Neural crest cell (in vitro differentiated cells): ENCODE data around the gene ARHGAP28. TPM values are rescaled to one million over a fixed set of nuclear protein-coding genes. Genes with fewer than 3 reads are reported as not detected.
A peak's percentile ranks its signal among the peaks of the same experiment; 100 is the strongest.

Experiments used
- DNase-seq: peaks from one replicate; pipeline ENCODE4 v3.0.0; 2021; ENCODE audit warnings: low read depth, mixed read lengths, low spot score
- H3K27ac Mint-ChIP-seq: one replicate; pipeline ENCODE4 v1.8.0; 2021; ENCODE audit warnings: mild to moderate bottlenecking, mixed read lengths; ENCODE audit not compliant: unreplicated experiment
- H3K27me3 Mint-ChIP-seq: 2 replicates; pipeline ENCODE4 v1.8.0; 2021; ENCODE audit warnings: low read depth, mild to moderate bottlenecking, mixed read lengths
- H3K36me3 Mint-ChIP-seq: 2 replicates; pipeline ENCODE4 v1.8.0; 2021; ENCODE audit warnings: low read depth, mild to moderate bottlenecking, mixed read lengths
- H3K4me1 Mint-ChIP-seq: 2 replicates; pipeline ENCODE4 v1.8.0; 2021; ENCODE audit warnings: mixed read lengths
- H3K4me3 Mint-ChIP-seq: one replicate; pipeline ENCODE4 v1.8.0; 2021; ENCODE audit warnings: mild to moderate bottlenecking, mixed read lengths
- H3K9me3 Mint-ChIP-seq: 2 replicates; pipeline ENCODE4 v1.8.0; 2021; ENCODE audit warnings: mixed read lengths
- CTCF ChIP-seq: fragments of 200-600 bp; sonication (generic); conservative IDR thresholded peaks from 2 replicates; pipeline ENCODE4 v1.5.0; 2021; ENCODE audit warnings: antibody characterized with exemption, mild to moderate bottlenecking
- total RNA-seq: library from RNA; stranded (reverse); gene quantifications from 2 replicates; pipeline ENCODE4 v1.2.1, GENCODE V29; 2021

Gene ARHGAP28
- total RNA-seq, 1 donor from 2014 or later = 20.2 TPM

DNA sequence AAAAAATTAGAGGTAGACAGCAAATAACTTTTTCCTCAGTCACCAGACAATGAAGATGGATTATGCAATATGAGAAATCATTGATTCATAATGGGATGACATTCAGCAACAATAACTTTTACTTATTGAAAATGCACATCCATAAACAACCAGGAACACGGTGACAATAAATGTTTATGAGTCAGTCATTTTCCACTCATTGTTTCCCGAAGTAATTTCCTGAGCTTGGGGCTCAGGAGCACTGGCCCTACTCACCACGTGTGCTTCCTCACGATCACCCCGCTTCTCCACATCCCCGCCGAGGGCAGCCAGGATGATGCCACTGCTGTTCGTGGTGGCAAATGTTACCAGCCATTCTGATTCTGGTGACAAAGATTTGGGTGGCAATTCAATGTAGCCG lies 231.8 kb downstream of the ARHGAP28 start:
- Mint-ChIP-seq H3K36me3 (peaks cover 59% of the 10 kb centered on the region), H3K27ac (no peak overlapping the region), H3K9me3 (peaks cover 4% of the 10 kb centered on the region), H3K4me3 (no peak overlapping the region), H3K4me1 (peaks cover 12% of the 10 kb centered on the region), H3K27me3 (no peaks in the 10 kb centered on the region)
- TF ChIP-seq CTCF = no peak
- DNase-seq = no peak

DNA sequence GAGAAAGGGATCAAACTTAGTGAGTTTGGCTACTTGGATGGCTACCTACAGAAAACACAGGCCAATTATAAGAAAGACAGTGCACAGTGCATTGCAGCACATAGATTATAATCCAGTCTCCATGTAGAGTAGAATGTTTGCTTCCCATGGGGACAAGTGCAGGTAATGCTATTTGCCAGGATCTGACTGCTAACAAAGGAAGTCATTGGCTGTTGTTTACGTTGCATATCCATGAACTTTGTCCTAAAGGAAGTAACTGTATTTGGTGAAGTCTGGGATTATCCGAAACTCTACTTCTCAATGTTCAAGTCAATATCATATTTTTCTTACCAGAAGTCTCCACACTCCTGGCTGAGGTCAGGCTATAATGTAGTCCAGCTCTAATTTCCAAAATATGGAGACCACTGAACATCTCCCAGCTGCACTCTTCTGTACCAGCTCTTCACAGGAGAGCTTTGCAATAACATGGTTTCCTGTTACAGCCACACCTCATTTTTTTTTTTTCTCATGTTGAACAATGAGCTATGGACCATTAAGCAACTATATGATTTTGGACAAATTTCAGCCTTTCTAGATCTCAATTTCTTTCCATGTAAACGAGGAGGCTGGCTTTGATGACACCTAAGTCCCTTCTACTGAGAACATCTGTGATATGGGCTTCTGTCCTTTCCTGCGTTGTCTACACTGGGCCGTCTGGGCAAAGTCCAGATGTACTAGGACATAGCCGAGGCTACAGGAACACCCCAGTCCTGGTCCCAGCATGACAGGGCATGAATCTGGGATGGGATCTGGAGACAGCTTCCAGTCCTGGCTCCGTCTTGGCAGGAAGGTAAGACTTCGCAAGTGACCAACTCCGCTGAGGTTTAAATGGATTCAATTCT lies 233.3 kb downstream of the ARHGAP28 start:
- Mint-ChIP-seq H3K36me3 (peaks cover 59% of the 10 kb centered on the region), H3K4me3 (no peak overlapping the region), H3K27me3 (no peaks in the 10 kb centered on the region), H3K4me1 (peaks cover 12% of the 10 kb centered on the region), H3K9me3 (peaks cover 4% of the 10 kb centered on the region), H3K27ac (peak overlapping the region; percentile 50)
- TF ChIP-seq CTCF = no peak
- no peak for DNase-seq

DNA sequence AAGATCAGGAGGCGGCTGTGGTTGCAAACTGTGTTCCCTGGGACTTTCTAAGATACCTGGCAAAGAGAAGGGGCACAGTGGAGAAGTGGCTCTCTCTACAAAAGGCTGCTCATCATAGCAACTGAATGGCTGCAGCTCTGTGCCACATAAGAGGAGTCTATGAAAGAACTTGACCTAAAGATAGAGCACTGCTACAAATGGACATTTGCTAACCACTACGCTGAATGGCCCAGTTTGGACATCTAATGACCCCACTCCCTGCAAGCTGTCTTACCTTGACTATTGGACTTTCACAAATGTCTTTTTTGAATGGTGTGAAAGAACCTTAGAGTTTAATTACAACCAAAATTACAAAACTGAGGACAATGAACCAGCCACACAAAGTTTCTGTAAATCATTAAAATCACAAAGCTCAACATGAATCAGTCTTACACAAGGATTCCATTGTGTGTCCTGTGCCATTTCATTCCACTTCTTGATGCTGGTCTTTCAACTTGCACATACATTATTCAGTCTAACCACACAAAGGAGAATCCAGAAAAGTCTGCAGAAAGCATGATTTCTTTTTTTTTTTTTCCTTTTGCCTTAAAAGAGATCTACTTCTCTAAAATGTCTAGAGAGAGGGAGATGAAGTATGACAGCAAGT lies 234.1 kb downstream of the ARHGAP28 start:
- H3K4me1 Mint-ChIP-seq = peaks cover 12% of the 10 kb centered on the region
- no peak overlapping the region for H3K4me3 Mint-ChIP-seq
- H3K27ac Mint-ChIP-seq = peak overlapping the region; percentile 50
- TF ChIP-seq CTCF = no peak
- no peak for DNase-seq
- no peaks in the 10 kb centered on the region for H3K27me3 Mint-ChIP-seq
- H3K9me3 Mint-ChIP-seq = peaks cover 4% of the 10 kb centered on the region
- peaks cover 53% of the 10 kb centered on the region for H3K36me3 Mint-ChIP-seq
